MCF 10A (cell line): ENCODE data around the gene GHRHR. TPM values are rescaled to one million over a fixed set of nuclear protein-coding genes. Genes with fewer than 3 reads are reported as not detected.
A peak's percentile ranks its signal among the peaks of the same experiment; 100 is the strongest.

Source experiments
- BruUV-seq: library from RNA; stranded (reverse); fragments of 400-500 nt; replicated peaks from 2 replicates; lab custom pipeline; 2021; lab: Mats Ljungman, UMichigan
- CTCF ChIA-PET: fragments of 300-600 bp; sonication (Branson Sonifier 250); formaldehyde crosslinking; extraction: SDS; loops from one replicate; lab custom pipeline; 2021; ENCODE audit warnings: antibody characterized with exemption, inconsistent platforms; lab: Yijun Ruan, JAX
- POLR2A ChIA-PET: fragments of 300-600, 350-650 bp; sonication (Branson Sonifier 250); formaldehyde crosslinking; extraction: SDS; loops from one replicate; lab custom pipeline; 2020; ENCODE audit warnings: antibody characterized with exemption, inconsistent platforms; lab: Yijun Ruan, JAX
- DNase-seq: peaks from one replicate; pipeline ENCODE4 v3.0.0-alpha.2; 2018; ENCODE audit not compliant: unreplicated experiment
- H3K27ac Mint-ChIP-seq: one replicate; pipeline ENCODE4 v1.8.0; 2022; ENCODE audit warnings: mild to moderate bottlenecking, low read depth, mixed read lengths; ENCODE audit not compliant: unreplicated experiment
- H3K27me3 Mint-ChIP-seq: one replicate; pipeline ENCODE4 v1.8.0; 2022; ENCODE audit warnings: mixed read lengths; ENCODE audit not compliant: insufficient read depth, unreplicated experiment
- H3K36me3 Mint-ChIP-seq: one replicate; pipeline ENCODE4 v1.8.0; 2022; ENCODE audit warnings: mild to moderate bottlenecking, moderate library complexity, mixed read lengths; ENCODE audit not compliant: insufficient read depth, unreplicated experiment
- H3K4me1 Mint-ChIP-seq: one replicate; pipeline ENCODE4 v1.8.0; 2022; ENCODE audit warnings: mixed read lengths; ENCODE audit not compliant: insufficient read depth, unreplicated experiment
- H3K4me3 Mint-ChIP-seq: one replicate; pipeline ENCODE4 v1.8.0; 2022; ENCODE audit warnings: mild to moderate bottlenecking, moderate library complexity, mixed read lengths; ENCODE audit not compliant: unreplicated experiment
- H3K9me3 Mint-ChIP-seq: one replicate; pipeline ENCODE4 v1.8.0; 2022; ENCODE audit warnings: mixed read lengths; ENCODE audit not compliant: unreplicated experiment
- intact Hi-C: fragments of 100-400 bp; cut with micrococcal nuclease; formaldehyde crosslinking; loops from 2 replicates; pipeline ENCODE4 v1.14.1; 2022
- total RNA-seq: library from RNA; stranded (reverse); gene quantifications from 2 replicates; pipeline ENCODE4 v1.2.3, GENCODE V29; 2022
- TF ChIP-seq, protein P1 (sequence below): fragments of 200-600 bp; IDR thresholded peaks from one replicate; pipeline ENCODE4 v1.8.0; 2022; ENCODE audit warnings: antibody characterized with exemption, mild to moderate bottlenecking; ENCODE audit not compliant: unreplicated experiment

The GHRHR gene
- total RNA-seq, 1 experiment from 2014 or later = not detected

DNA sequence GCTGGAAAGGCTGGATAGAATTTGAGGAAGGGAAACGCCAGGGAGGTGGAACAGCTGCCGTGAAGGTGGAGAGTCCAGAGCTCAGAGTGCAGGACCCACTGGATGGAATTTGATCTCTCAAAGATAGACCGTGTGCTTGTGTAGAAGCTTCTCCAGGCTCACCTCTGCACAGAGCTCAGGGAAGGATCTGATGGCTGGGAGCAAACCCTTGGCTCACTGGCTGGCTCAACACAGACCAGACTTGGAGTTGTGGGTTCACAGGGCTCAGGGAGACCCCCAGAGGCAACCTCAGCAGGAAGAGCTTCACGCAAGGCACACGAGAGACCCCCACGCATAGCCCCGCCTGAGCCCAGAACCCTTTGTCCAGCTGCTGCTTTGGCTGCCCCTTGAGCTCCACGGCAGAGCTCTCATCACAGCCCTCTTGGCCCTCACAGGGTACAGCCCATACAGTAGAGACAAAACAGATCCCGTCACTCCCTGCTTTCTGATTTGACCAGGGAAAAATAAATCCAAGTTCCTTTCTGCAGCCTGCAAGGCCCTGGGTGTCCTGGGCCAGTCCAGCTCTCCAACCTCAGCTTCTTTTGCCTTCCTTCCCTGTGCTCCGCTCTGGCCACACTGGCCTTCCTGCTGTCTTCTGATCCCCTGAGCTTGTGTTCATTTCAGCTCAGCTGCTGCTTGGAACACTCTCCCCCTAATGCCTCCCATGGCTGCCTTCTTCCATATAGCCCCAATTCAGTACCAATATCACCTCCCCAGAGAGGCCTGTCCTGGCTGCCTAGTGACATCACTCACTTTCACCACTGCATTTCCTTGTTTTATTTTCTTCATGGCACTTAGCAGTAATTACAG lies 26.3 kb downstream of the GHRHR start:
- DNase-seq = no peak
- intact Hi-C loops = loop anchor here (10.0 kb wide), 1 partner anchor 745 kb away; no protein-coding TSS in a partner anchor
- H3K4me3 Mint-ChIP-seq = no peak overlapping the region
- BruUV-seq = no TSS peak
- no peaks in the 10 kb centered on the region for H3K36me3 Mint-ChIP-seq
- H3K27ac Mint-ChIP-seq = no peak overlapping the region
- peaks cover 12% of the 10 kb centered on the region for H3K4me1 Mint-ChIP-seq
- peaks cover 22% of the 10 kb centered on the region for H3K27me3 Mint-ChIP-seq
- POLR2A ChIA-PET = interaction anchor here (0.7 kb wide), 1 partner anchor 32 kb away, joined by 3 read pairs; no protein-coding TSS in a partner anchor
- H3K9me3 Mint-ChIP-seq = no peaks in the 10 kb centered on the region
- CTCF ChIA-PET = interaction anchor here (0.6 to 17.0 kb wide), 6 partner anchors 11 to 1366 kb away, joined by 3 to 743 read pairs (median 4); no protein-coding TSS in a partner anchor
- TF ChIP-seq, protein P1, sequence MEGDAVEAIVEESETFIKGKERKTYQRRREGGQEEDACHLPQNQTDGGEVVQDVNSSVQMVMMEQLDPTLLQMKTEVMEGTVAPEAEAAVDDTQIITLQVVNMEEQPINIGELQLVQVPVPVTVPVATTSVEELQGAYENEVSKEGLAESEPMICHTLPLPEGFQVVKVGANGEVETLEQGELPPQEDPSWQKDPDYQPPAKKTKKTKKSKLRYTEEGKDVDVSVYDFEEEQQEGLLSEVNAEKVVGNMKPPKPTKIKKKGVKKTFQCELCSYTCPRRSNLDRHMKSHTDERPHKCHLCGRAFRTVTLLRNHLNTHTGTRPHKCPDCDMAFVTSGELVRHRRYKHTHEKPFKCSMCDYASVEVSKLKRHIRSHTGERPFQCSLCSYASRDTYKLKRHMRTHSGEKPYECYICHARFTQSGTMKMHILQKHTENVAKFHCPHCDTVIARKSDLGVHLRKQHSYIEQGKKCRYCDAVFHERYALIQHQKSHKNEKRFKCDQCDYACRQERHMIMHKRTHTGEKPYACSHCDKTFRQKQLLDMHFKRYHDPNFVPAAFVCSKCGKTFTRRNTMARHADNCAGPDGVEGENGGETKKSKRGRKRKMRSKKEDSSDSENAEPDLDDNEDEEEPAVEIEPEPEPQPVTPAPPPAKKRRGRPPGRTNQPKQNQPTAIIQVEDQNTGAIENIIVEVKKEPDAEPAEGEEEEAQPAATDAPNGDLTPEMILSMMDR = no peak

DNA sequence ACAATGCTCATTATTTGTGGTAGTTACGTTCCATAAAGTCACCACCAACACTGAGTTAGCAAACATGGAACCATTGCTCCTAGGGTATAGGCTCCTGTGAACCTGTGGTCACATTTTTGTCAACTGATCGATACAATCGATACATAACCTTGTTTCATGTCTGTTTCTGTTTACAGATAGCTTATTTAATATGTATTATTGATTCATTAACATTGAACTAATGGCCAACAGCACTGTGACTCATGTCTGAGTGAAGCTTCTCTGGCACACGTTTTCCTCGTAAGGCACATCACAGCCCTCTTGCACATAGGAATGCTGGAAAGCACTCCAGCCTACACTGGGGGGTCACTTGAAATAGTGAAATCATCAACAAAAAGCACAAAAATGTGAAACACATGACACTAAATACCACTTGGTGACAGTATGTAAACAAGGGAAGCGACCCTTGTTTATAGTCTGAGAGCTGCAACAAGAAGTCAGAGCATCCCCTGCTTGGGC lies 27.0 kb downstream of the GHRHR start:
- POLR2A ChIA-PET = interaction anchor here (0.7 kb wide), 1 partner anchor 31 kb away, joined by 3 read pairs; no protein-coding TSS in a partner anchor
- Mint-ChIP-seq H3K27me3 (peaks cover 18% of the 10 kb centered on the region), H3K4me1 (peaks cover 12% of the 10 kb centered on the region), H3K4me3 (no peak overlapping the region), H3K9me3 (no peaks in the 10 kb centered on the region), H3K27ac (no peak overlapping the region), H3K36me3 (no peaks in the 10 kb centered on the region)
- CTCF ChIA-PET = interaction anchor here (0.6 to 17.0 kb wide), 6 partner anchors 49 to 1365 kb away, joined by 3 to 743 read pairs (median 3); no protein-coding TSS in a partner anchor
- intact Hi-C loops = no loop called here
- DNase-seq = no peak
- no TSS peak for BruUV-seq
- TF ChIP-seq, protein P1 = no peak

DNA sequence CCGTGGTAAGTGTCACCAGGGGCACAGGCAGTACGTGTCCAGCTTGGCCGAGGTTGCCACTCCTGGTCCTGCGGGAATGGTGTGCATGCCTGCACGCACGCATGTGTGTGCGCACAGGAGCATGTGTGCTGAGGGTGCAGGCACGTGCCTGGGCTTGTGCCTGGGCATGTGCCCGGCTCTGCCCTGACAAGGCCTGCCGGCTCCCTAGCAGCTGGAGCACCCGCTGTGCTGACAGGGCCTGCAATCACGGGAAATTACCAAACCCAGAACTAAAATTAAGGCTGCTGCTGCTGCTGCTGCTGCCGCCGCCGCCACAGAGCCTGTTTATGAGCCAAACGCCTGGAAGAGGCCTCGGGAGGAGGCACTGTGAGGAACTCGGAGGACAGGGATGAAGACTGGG lies 28.7 kb downstream of the GHRHR start:
- CTCF ChIA-PET = interaction anchor here (0.6 to 17.0 kb wide), 4 partner anchors 8 to 1343 kb away, joined by 3 to 743 read pairs (median 28); no protein-coding TSS in a partner anchor
- Mint-ChIP-seq H3K4me1 (peaks cover 12% of the 10 kb centered on the region), H3K4me3 (no peak overlapping the region), H3K36me3 (no peaks in the 10 kb centered on the region), H3K27ac (peak overlapping the region; percentile 50), H3K9me3 (no peaks in the 10 kb centered on the region), H3K27me3 (peaks cover under 1% of the 10 kb centered on the region)
- TF ChIP-seq, protein P1 = no peak
- intact Hi-C loops = no loop called here
- DNase-seq = peak; percentile 45
- no TSS peak for BruUV-seq
- POLR2A ChIA-PET = interaction anchor here (1.0 kb wide), 1 partner anchor 130 kb away, joined by 5 read pairs; no protein-coding TSS in a partner anchor
